Peyer's patch (tissue), 4 donors: Measurements from ENCODE around the gene BCAS3.

Experiments used
- POLR2A ChIP-seq, 2 donors: fragments of 450-650 bp; IDR thresholded peaks; one replicate each; pipeline ENCODE4 v1.5.1; 2017; ENCODE audit warnings: antibody characterized with exemption in 2 of 2, mild to moderate bottlenecking in 2 of 2, moderate library complexity in 2 of 2
- TF ChIP-seq, protein P1 (sequence below), 6 experiments: fragments of 450-650 bp in 4 of 6; fragments of 200-600 bp in 2 of 6; sonication (generic) in 1 of 6; IDR thresholded peaks; one replicate each; pipeline ENCODE4 v1.5.1; 2017 to 2019; ENCODE audit warnings: antibody characterized with exemption in 6 of 6, mild to moderate bottlenecking in 3 of 6, moderate library complexity in 1 of 6

DNA sequence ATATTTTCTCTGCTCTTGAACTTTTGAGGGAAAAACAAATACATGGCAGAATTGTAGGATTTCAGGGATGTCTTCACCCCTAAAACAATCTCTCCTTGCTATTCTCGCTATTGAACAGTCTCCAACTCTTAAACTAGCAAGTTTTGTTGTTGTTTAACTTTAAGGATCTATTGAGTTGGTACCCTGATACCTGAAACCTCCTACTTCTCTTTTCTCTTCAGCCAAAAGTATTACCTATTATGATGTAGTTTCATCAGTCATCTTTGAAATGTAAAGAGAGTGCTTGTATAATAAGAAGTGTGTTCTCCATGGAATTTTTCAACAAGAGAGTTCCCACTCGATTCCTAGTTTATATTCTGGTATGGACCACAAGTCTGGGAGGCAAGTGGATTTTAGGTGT lies 510.4 kb downstream of the BCAS3 start:
- no peak for TF ChIP-seq POLR2A (IDR thresholded peaks at IDR 0.05)
- TF ChIP-seq, protein P1, sequence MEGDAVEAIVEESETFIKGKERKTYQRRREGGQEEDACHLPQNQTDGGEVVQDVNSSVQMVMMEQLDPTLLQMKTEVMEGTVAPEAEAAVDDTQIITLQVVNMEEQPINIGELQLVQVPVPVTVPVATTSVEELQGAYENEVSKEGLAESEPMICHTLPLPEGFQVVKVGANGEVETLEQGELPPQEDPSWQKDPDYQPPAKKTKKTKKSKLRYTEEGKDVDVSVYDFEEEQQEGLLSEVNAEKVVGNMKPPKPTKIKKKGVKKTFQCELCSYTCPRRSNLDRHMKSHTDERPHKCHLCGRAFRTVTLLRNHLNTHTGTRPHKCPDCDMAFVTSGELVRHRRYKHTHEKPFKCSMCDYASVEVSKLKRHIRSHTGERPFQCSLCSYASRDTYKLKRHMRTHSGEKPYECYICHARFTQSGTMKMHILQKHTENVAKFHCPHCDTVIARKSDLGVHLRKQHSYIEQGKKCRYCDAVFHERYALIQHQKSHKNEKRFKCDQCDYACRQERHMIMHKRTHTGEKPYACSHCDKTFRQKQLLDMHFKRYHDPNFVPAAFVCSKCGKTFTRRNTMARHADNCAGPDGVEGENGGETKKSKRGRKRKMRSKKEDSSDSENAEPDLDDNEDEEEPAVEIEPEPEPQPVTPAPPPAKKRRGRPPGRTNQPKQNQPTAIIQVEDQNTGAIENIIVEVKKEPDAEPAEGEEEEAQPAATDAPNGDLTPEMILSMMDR (IDR thresholded peaks at IDR 0.05), result no peak
